ENCODE results near the gene CD7. TPM values are rescaled to one million over a fixed set of nuclear protein-coding genes. Genes with fewer than 3 reads are reported as not detected.

The CD7 gene
- total RNA-seq, 1 donor from 2014 or later = 5.2 TPM

- intact Hi-C loops (cut with DNase I) = loop anchor here (10.0 kb wide), 2 partner anchors 136 to 556 kb away; no protein-coding TSS in a partner anchor
- Histone ChIP-seq H3K27ac (no peak within 1 kb of the TSS), H3K9me3 (no peaks in the 10 kb centered on the region), H3K36me3 (no peaks in the 10 kb centered on the region), H3K4me1 (no peaks in the 10 kb centered on the region), H3K27me3 (no peaks in the 10 kb centered on the region), H3K4me3 (no peak within 1 kb of the TSS)
- TF ChIP-seq CTCF (IDR thresholded peaks at IDR 0.05) = no peak
- TF ChIP-seq POLR2A (IDR thresholded peaks at IDR 0.05) = no peak
- TF ChIP-seq POLR2AphosphoS5 (IDR thresholded peaks at IDR 0.05; ENCODE audit: insufficient read depth in 1 of 2, low read depth in 1 of 2) = no peak
- no peak for DNase-seq (ENCODE audit: extremely low spot score in 2 of 2)
Observed at GRCh38 chr17:82358465-82359350, 41.3 kb upstream of the CD7 start, which contains the start of gene TEX19. Gene TEX19, plus strand, starts transcription at chr17:82359247. Its CDS starts 2,904 bp downstream, at chr17:82362151.

GRCh38 chr17:82357394-82357793, 40.0 kb upstream of the CD7 start:
- Histone ChIP-seq H3K4me3 (no peak overlapping the region), H3K27me3 (no peaks in the 10 kb centered on the region), H3K4me1 (no peaks in the 10 kb centered on the region), H3K27ac (no peak overlapping the region), H3K9me3 (no peaks in the 10 kb centered on the region), H3K36me3 (no peaks in the 10 kb centered on the region)
- DNase-seq (ENCODE audit: extremely low spot score in 2 of 2) = no peak
- intact Hi-C loops (cut with DNase I) = loop anchor here (10.0 kb wide), 2 partner anchors 137 to 557 kb away; no protein-coding TSS in a partner anchor
- TF ChIP-seq POLR2A (IDR thresholded peaks at IDR 0.05) = no peak
- no peak for TF ChIP-seq CTCF (IDR thresholded peaks at IDR 0.05)
- no peak for TF ChIP-seq POLR2AphosphoS5 (IDR thresholded peaks at IDR 0.05; ENCODE audit: insufficient read depth in 1 of 2, low read depth in 1 of 2)

- DNase-seq (ENCODE audit: extremely low spot score in 2 of 2) = peak in 1 of 2 donors; percentile 78
- no peak for TF ChIP-seq POLR2AphosphoS5 (IDR thresholded peaks at IDR 0.05; ENCODE audit: insufficient read depth in 1 of 2, low read depth in 1 of 2)
- TF ChIP-seq CTCF (IDR thresholded peaks at IDR 0.05) = no peak
- no peak for TF ChIP-seq POLR2A (IDR thresholded peaks at IDR 0.05)
- intact Hi-C loops (cut with DNase I) = loop anchor here (10.0 kb wide), 2 partner anchors 138 to 558 kb away; no protein-coding TSS in a partner anchor
- no peak overlapping the region for H3K27ac ChIP-seq
- no peaks in the 10 kb centered on the region for H3K36me3 ChIP-seq
- no peaks in the 10 kb centered on the region for H3K9me3 ChIP-seq
- peaks cover 3% of the 10 kb centered on the region for H3K4me1 ChIP-seq
- no peaks in the 10 kb centered on the region for H3K27me3 ChIP-seq
- H3K4me3 ChIP-seq = no peak overlapping the region
Observed at GRCh38 chr17:82356845-82357355, 39.5 kb upstream of the CD7 start.

- intact Hi-C loops (cut with DNase I) = loop anchor here (10.0 kb wide), 2 partner anchors 139 to 559 kb away; no protein-coding TSS in a partner anchor
- Histone ChIP-seq H3K27me3 (no peaks in the 10 kb centered on the region), H3K27ac (no peak overlapping the region), H3K4me3 (no peak overlapping the region), H3K36me3 (no peaks in the 10 kb centered on the region), H3K9me3 (no peaks in the 10 kb centered on the region), H3K4me1 (peaks cover 7% of the 10 kb centered on the region)
- DNase-seq (ENCODE audit: extremely low spot score in 2 of 2) = peak in 1 of 2 donors; percentile 85
- TF ChIP-seq POLR2A (IDR thresholded peaks at IDR 0.05) (no peak), CTCF (IDR thresholded peaks at IDR 0.05) (no peak), POLR2AphosphoS5 (IDR thresholded peaks at IDR 0.05; ENCODE audit: insufficient read depth in 1 of 2, low read depth in 1 of 2) (no peak)
Observed at GRCh38 chr17:82355770-82356427, 38.5 kb upstream of the CD7 start.

All from vagina (tissue), 2 donors.